ENCODE measurements around the gene RPS19BP1.

DNA sequence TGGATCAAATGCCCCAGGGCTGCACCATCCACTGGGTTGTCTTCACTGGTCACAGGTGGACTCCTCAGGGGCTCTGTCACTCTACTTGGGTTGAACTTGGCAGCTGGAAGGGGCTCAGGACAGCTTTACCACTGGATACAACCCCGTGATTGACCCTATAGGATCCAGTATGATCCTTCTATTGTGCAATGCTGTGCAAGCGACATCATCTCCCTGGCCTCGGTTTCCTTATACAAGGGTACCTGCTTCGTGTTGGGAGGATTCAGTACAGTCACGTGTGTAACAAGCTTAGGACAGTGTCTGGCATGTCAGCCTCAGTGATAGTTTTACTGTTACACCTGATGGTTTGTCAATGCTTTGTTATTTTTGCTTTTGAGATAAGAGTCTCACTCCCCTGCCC lies 51.0 kb downstream of the RPS19BP1 start:
- TF ChIP-seq, protein P1, sequence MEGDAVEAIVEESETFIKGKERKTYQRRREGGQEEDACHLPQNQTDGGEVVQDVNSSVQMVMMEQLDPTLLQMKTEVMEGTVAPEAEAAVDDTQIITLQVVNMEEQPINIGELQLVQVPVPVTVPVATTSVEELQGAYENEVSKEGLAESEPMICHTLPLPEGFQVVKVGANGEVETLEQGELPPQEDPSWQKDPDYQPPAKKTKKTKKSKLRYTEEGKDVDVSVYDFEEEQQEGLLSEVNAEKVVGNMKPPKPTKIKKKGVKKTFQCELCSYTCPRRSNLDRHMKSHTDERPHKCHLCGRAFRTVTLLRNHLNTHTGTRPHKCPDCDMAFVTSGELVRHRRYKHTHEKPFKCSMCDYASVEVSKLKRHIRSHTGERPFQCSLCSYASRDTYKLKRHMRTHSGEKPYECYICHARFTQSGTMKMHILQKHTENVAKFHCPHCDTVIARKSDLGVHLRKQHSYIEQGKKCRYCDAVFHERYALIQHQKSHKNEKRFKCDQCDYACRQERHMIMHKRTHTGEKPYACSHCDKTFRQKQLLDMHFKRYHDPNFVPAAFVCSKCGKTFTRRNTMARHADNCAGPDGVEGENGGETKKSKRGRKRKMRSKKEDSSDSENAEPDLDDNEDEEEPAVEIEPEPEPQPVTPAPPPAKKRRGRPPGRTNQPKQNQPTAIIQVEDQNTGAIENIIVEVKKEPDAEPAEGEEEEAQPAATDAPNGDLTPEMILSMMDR (IDR thresholded peaks at IDR 0.05 in 4 of 5, conservative IDR thresholded peaks at IDR 0.05 in 1 of 5): no peak
- no peak for TF ChIP-seq POLR2A (IDR thresholded peaks at IDR 0.05)
